Measurements from ENCODE around the gene KCNC4. TPM values are rescaled to one million over a fixed set of nuclear protein-coding genes. Genes with fewer than 3 reads are reported as not detected.

KCNC4 gene
- total and polyA plus RNA-seq, 5 experiments from 2014 or later = 0.90 to 12.7 (median 3.1) TPM

GRCh38 chr1:110230381-110231199, 20.5 kb downstream of the KCNC4 start:
- DNase-seq (no peak), ATAC-seq (no peak)
- no peak overlapping the region for H3K27ac Mint-ChIP-seq
- POLR2A ChIA-PET = no interaction called here
- H3K4me3 Mint-ChIP-seq = no peak overlapping the region
- H3K9me3 Mint-ChIP-seq = no peaks in the 10 kb centered on the region
- peaks cover 0 to 4% (median 2%) of the 10 kb centered on the region in 4 donors for H3K4me1 Mint-ChIP-seq
- no peaks in the 10 kb centered on the region for H3K27me3 Mint-ChIP-seq
- peaks cover 0 to 25% (median 6%) of the 10 kb centered on the region in 3 donors for H3K36me3 Mint-ChIP-seq

- DNase-seq = no peak
- H3K36me3 Mint-ChIP-seq = peaks cover 0 to 17% (median 4%) of the 10 kb centered on the region in 3 donors
- no peaks in the 10 kb centered on the region for H3K9me3 Mint-ChIP-seq
- peak overlapping the region in 1 of 10 donors; percentile 55 for H3K27ac Mint-ChIP-seq
- no peak for ATAC-seq
- H3K27me3 Mint-ChIP-seq = no peaks in the 10 kb centered on the region
- POLR2A ChIA-PET = no interaction called here
- H3K4me1 Mint-ChIP-seq = peaks cover 0 to 4% (median 0%) of the 10 kb centered on the region in 4 donors
- H3K4me3 Mint-ChIP-seq = no peak overlapping the region
Measured at GRCh38 chr1:110233861-110234260, 23.7 kb downstream of the KCNC4 start.

- Mint-ChIP-seq H3K4me1 (peaks cover 0 to 6% (median 0%) of the 10 kb centered on the region in 4 donors), H3K36me3 (peaks cover 0 to 9% (median 4%) of the 10 kb centered on the region in 3 donors), H3K27me3 (no peaks in the 10 kb centered on the region), H3K9me3 (no peaks in the 10 kb centered on the region), H3K27ac (no peak overlapping the region), H3K4me3 (no peak overlapping the region)
- ATAC-seq = no peak
- DNase-seq = no peak
- POLR2A ChIA-PET = no interaction called here
Measured at GRCh38 chr1:110234691-110235090, 24.6 kb downstream of the KCNC4 start.

GRCh38 chr1:110235181-110235833, 25.2 kb downstream of the KCNC4 start:
- POLR2A ChIA-PET = no interaction called here
- Mint-ChIP-seq H3K27ac (peak overlapping the region in 1 of 10 donors; percentile 33), H3K36me3 (peaks cover 0 to 5% (median 4%) of the 10 kb centered on the region in 3 donors), H3K27me3 (no peaks in the 10 kb centered on the region), H3K4me1 (peaks cover 0 to 6% (median 0%) of the 10 kb centered on the region in 4 donors), H3K9me3 (no peaks in the 10 kb centered on the region), H3K4me3 (no peak overlapping the region)
- DNase-seq (no peak), ATAC-seq (no peak)

GRCh38 chr1:110235834-110236682, 25.9 kb downstream of the KCNC4 start:
- no peak overlapping the region for H3K4me3 Mint-ChIP-seq
- H3K9me3 Mint-ChIP-seq = no peaks in the 10 kb centered on the region
- ATAC-seq (no peak), DNase-seq (no peak)
- POLR2A ChIA-PET = no interaction called here
- no peaks in the 10 kb centered on the region for H3K27me3 Mint-ChIP-seq
- peaks cover 0 to 5% (median 4%) of the 10 kb centered on the region in 3 donors for H3K36me3 Mint-ChIP-seq
- peak overlapping the region in 2 of 10 donors; percentile 11 to 29 for H3K27ac Mint-ChIP-seq
- H3K4me1 Mint-ChIP-seq = peaks cover 0 to 6% (median 0%) of the 10 kb centered on the region in 4 donors

GRCh38 chr1:110237386-110238152, 27.5 kb downstream of the KCNC4 start:
- Mint-ChIP-seq H3K36me3 (peaks cover 0 to 11% (median 4%) of the 10 kb centered on the region in 3 donors), H3K27me3 (no peaks in the 10 kb centered on the region), H3K4me3 (no peak overlapping the region), H3K4me1 (peaks cover 0 to 6% (median 0%) of the 10 kb centered on the region in 4 donors), H3K27ac (no peak overlapping the region), H3K9me3 (no peaks in the 10 kb centered on the region)
- DNase-seq = peak in 1 of 10 donors; percentile 54
- ATAC-seq = no peak
- POLR2A ChIA-PET = no interaction called here

- Mint-ChIP-seq H3K36me3 (peaks cover 0 to 8% (median 0%) of the 10 kb centered on the region in 3 donors), H3K27me3 (no peaks in the 10 kb centered on the region), H3K9me3 (no peaks in the 10 kb centered on the region), H3K4me1 (peaks cover 0 to 10% (median 5%) of the 10 kb centered on the region in 4 donors), H3K27ac (peak overlapping the region in 3 of 10 donors; percentile 17 to 40 (median 30)), H3K4me3 (no peak overlapping the region)
- ATAC-seq = no peak
- no peak for DNase-seq
- POLR2A ChIA-PET = no interaction called here
Measured at GRCh38 chr1:110239441-110240430, 29.6 kb downstream of the KCNC4 start.

GRCh38 chr1:110240476-110241210, 30.5 kb downstream of the KCNC4 start:
- H3K27ac Mint-ChIP-seq = no peak overlapping the region
- H3K9me3 Mint-ChIP-seq = no peaks in the 10 kb centered on the region
- H3K36me3 Mint-ChIP-seq = peaks cover 0 to 8% (median 0%) of the 10 kb centered on the region in 3 donors
- peaks cover 0 to 10% (median 5%) of the 10 kb centered on the region in 4 donors for H3K4me1 Mint-ChIP-seq
- ATAC-seq (no peak), DNase-seq (no peak)
- POLR2A ChIA-PET = interaction anchor here (0.7 kb wide), 1 partner anchor 12 kb away, joined by 3 read pairs; no protein-coding TSS in a partner anchor
- no peaks in the 10 kb centered on the region for H3K27me3 Mint-ChIP-seq
- no peak overlapping the region for H3K4me3 Mint-ChIP-seq

- H3K36me3 Mint-ChIP-seq = peaks cover 0 to 8% (median 0%) of the 10 kb centered on the region in 3 donors
- ATAC-seq = no peak
- peaks cover 0 to 10% (median 5%) of the 10 kb centered on the region in 4 donors for H3K4me1 Mint-ChIP-seq
- no peaks in the 10 kb centered on the region for H3K27me3 Mint-ChIP-seq
- H3K4me3 Mint-ChIP-seq = no peak overlapping the region
- no peak overlapping the region for H3K27ac Mint-ChIP-seq
- H3K9me3 Mint-ChIP-seq = no peaks in the 10 kb centered on the region
- DNase-seq = no peak
- POLR2A ChIA-PET = interaction anchor here (0.7 kb wide), 1 partner anchor 12 kb away, joined by 3 read pairs; no protein-coding TSS in a partner anchor
Measured at GRCh38 chr1:110241516-110241915, 31.4 kb downstream of the KCNC4 start.

GRCh38 chr1:110242062-110242461, 31.9 kb downstream of the KCNC4 start:
- no peaks in the 10 kb centered on the region for H3K9me3 Mint-ChIP-seq
- H3K4me3 Mint-ChIP-seq = no peak overlapping the region
- H3K36me3 Mint-ChIP-seq = peaks cover 0 to 9% (median 0%) of the 10 kb centered on the region in 3 donors
- H3K27me3 Mint-ChIP-seq = no peaks in the 10 kb centered on the region
- peak overlapping the region in 1 of 10 donors; percentile 71 for H3K27ac Mint-ChIP-seq
- no peak for DNase-seq
- peaks cover 0 to 10% (median 5%) of the 10 kb centered on the region in 4 donors for H3K4me1 Mint-ChIP-seq
- ATAC-seq = no peak
- POLR2A ChIA-PET = no interaction called here
